Measurements from ENCODE around the gene SOX6.

The SOX6 gene

DNA sequence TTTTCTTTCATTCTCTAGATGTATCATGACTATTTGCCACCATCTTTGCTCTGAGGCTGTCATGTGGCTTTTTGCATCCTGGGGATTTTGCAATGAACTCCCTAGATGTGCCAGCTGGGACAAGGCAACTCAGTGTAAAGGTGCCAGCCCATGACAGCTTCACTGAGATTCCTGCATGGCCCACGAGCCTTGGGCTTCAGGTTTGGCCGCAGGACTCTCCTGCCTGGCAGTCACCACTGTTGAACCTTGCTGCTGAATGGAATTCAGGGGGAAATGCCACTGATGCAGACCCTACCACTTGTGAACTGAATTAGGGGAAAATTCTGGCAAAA lies 385.2 kb downstream of the SOX6 start:
- no peak overlapping the region for H3K4me3 ChIP-seq (ENCODE audit: low read length)
- no peaks in the 10 kb centered on the region for H3K27me3 ChIP-seq (ENCODE audit: low read depth, low read length)
- H2AFZ ChIP-seq (ENCODE audit: low read depth, low read length) = 0 out of 2 replicates have a peak overlapping the region, but pooled peaks have one; percentile 10
- no peaks in the 10 kb centered on the region for H3K79me2 ChIP-seq (ENCODE audit: low read length)
- H4K20me1 ChIP-seq (ENCODE audit: insufficient read depth, low read length) = no peaks in the 10 kb centered on the region
- H3K4me2 ChIP-seq (ENCODE audit: low read length) = no peak overlapping the region
- no peaks in the 10 kb centered on the region for H3K9me3 ChIP-seq (ENCODE audit: insufficient read depth, low read length)
- H3K9ac ChIP-seq (ENCODE audit: low read length) = no peak overlapping the region
- no peak overlapping the region for H3K27ac ChIP-seq (ENCODE audit: low read length)
- H3K4me1 ChIP-seq (ENCODE audit: low read length) = peaks cover 9% of the 10 kb centered on the region; the same call in 1 of the 2 replicates
- H3K36me3 ChIP-seq (replicated peaks; ENCODE audit: low read depth, low read length) = no peaks in the 10 kb centered on the region
- TF ChIP-seq, protein P1, sequence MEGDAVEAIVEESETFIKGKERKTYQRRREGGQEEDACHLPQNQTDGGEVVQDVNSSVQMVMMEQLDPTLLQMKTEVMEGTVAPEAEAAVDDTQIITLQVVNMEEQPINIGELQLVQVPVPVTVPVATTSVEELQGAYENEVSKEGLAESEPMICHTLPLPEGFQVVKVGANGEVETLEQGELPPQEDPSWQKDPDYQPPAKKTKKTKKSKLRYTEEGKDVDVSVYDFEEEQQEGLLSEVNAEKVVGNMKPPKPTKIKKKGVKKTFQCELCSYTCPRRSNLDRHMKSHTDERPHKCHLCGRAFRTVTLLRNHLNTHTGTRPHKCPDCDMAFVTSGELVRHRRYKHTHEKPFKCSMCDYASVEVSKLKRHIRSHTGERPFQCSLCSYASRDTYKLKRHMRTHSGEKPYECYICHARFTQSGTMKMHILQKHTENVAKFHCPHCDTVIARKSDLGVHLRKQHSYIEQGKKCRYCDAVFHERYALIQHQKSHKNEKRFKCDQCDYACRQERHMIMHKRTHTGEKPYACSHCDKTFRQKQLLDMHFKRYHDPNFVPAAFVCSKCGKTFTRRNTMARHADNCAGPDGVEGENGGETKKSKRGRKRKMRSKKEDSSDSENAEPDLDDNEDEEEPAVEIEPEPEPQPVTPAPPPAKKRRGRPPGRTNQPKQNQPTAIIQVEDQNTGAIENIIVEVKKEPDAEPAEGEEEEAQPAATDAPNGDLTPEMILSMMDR (IDR thresholded peaks at IDR 0.05; ENCODE audit: low read depth, low read length) = no peak
- TF ChIP-seq EZH2phosphoT487 (IDR thresholded peaks at IDR 0.05; ENCODE audit: low read depth) = no peak

DNA sequence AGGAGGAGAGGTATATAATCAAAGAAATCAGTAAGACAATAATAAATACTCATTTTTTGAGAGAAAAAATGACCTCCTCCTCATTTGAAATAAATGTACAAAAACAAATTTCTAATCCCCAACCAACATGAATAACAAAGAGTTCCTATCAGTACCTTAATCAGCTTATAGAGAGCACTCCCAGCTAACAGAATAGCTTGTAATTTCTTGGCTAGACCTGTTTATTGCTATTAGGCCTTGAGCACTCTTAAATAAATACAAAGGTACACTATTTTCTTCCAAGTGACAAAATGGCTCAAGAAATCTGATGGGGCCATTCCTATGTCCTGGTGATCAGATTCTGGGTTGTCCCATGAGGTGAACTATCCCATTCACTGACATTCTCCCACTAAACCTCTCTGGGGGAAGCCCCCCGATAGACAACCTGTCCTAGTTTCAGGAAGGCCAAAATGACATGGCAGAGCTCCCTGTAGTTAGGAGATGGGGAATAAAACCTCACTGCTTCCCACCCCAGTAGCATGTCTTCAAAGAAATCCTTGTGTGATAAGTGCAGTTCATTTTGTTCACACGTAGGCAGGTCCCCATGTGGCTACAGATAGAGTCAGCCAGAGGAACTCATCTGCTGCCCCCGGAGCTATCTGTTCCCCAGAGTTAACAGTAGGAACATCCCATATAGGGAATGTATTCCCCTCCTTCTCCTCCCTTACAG lies 385.7 kb downstream of the SOX6 start:
- Histone ChIP-seq H3K9me3 (ENCODE audit: insufficient read depth, low read length) (no peaks in the 10 kb centered on the region), H2AFZ (ENCODE audit: low read depth, low read length) (0 out of 2 replicates have a peak overlapping the region, but pooled peaks have one; percentile 10), H3K9ac (ENCODE audit: low read length) (no peak overlapping the region)

GRCh38 chr11:15969701-15970329 lies 386.5 kb downstream of the SOX6 start:
- Histone ChIP-seq H2AFZ (ENCODE audit: low read depth, low read length) (peak overlapping the region; percentile 60), H3K27ac (ENCODE audit: low read length) (no peak overlapping the region), H3K4me2 (ENCODE audit: low read length) (peak overlapping the region; percentile 71)

More for the DNA sequence above, 385.7 kb downstream of the SOX6 start:
- Histone ChIP-seq H4K20me1 (ENCODE audit: insufficient read depth, low read length) (no peaks in the 10 kb centered on the region), H3K4me3 (ENCODE audit: low read length) (no peak overlapping the region), H3K4me2 (ENCODE audit: low read length) (no peak overlapping the region), H3K79me2 (ENCODE audit: low read length) (no peaks in the 10 kb centered on the region), H3K27ac (ENCODE audit: low read length) (no peak overlapping the region), H3K4me1 (ENCODE audit: low read length) (peaks cover 9% of the 10 kb centered on the region; the same call in 1 of the 2 replicates), H3K36me3 (replicated peaks; ENCODE audit: low read depth, low read length) (no peaks in the 10 kb centered on the region), H3K27me3 (ENCODE audit: low read depth, low read length) (no peaks in the 10 kb centered on the region)
- TF ChIP-seq, protein P1 (IDR thresholded peaks at IDR 0.05; ENCODE audit: low read depth, low read length) = no peak
- TF ChIP-seq EZH2phosphoT487 (IDR thresholded peaks at IDR 0.05; ENCODE audit: low read depth) = no peak

DNA sequence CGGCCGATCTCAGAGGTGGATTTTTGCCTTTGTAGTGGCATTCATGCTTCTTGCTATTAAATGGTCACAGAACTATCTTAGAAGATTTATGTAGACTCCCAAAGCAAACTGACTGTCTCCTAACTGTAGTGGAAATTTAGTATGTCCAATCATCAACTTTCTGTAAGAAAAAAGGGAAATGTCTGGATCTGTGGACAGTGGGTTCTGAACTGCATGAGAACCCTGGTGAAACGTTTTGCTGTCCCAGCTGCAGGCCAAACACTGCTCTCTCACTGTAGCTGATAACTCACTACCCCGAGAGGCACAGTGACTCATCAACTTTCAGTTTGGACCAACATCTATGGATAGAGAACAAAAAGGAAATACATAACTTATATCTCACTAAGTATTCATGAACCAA lies 387.1 kb downstream of the SOX6 start:
- H3K36me3 ChIP-seq (replicated peaks; ENCODE audit: low read depth, low read length) = no peaks in the 10 kb centered on the region
- H3K27me3 ChIP-seq (ENCODE audit: low read depth, low read length) = no peaks in the 10 kb centered on the region
- no peaks in the 10 kb centered on the region for H3K9me3 ChIP-seq (ENCODE audit: insufficient read depth, low read length)
- peak overlapping the region; percentile 71 for H3K4me2 ChIP-seq (ENCODE audit: low read length)
- H3K4me1 ChIP-seq (ENCODE audit: low read length) = peaks cover 9% of the 10 kb centered on the region; the same call in 1 of the 2 replicates
- H3K9ac ChIP-seq (ENCODE audit: low read length) = no peak overlapping the region
- no peaks in the 10 kb centered on the region for H4K20me1 ChIP-seq (ENCODE audit: insufficient read depth, low read length)
- no peak overlapping the region for H3K27ac ChIP-seq (ENCODE audit: low read length)
- peak overlapping the region; percentile 60; the same call in 1 of the 2 replicates for H2AFZ ChIP-seq (ENCODE audit: low read depth, low read length)
- H3K79me2 ChIP-seq (ENCODE audit: low read length) = no peaks in the 10 kb centered on the region
- H3K4me3 ChIP-seq (ENCODE audit: low read length) = peak overlapping the region; percentile 22; the same call in 1 of the 2 replicates
- TF ChIP-seq, protein P1 (IDR thresholded peaks at IDR 0.05; ENCODE audit: low read depth, low read length) = no peak
- TF ChIP-seq EZH2phosphoT487 (IDR thresholded peaks at IDR 0.05; ENCODE audit: low read depth) = no peak

More at GRCh38 chr11:15969701-15970329, 386.5 kb downstream of the SOX6 start:
- Histone ChIP-seq H3K9me3 (ENCODE audit: insufficient read depth, low read length) (no peaks in the 10 kb centered on the region), H3K9ac (ENCODE audit: low read length) (peak overlapping the region; percentile 7; the same call in 1 of the 2 replicates), H3K79me2 (ENCODE audit: low read length) (no peaks in the 10 kb centered on the region), H3K27me3 (ENCODE audit: low read depth, low read length) (no peaks in the 10 kb centered on the region), H4K20me1 (ENCODE audit: insufficient read depth, low read length) (no peaks in the 10 kb centered on the region), H3K4me3 (ENCODE audit: low read length) (peak overlapping the region; percentile 22), H3K4me1 (ENCODE audit: low read length) (peaks cover 9% of the 10 kb centered on the region; the same call in 1 of the 2 replicates), H3K36me3 (replicated peaks; ENCODE audit: low read depth, low read length) (no peaks in the 10 kb centered on the region)
- no peak for TF ChIP-seq EZH2phosphoT487 (IDR thresholded peaks at IDR 0.05; ENCODE audit: low read depth)
- TF ChIP-seq, protein P1 (IDR thresholded peaks at IDR 0.05; ENCODE audit: low read depth, low read length) = no peak
